GM12878 (cell line): ENCODE results near the gene PDE10A.

Source experiments
- JUNB ChIP-seq: IDR thresholded peaks from 2 replicates; pipeline ENCODE4 v1.6.1; 2016; ENCODE audit warnings: antibody characterized with exemption, mild to moderate bottlenecking
- RAD21 ChIP-seq: IDR thresholded peaks from 2 replicates; pipeline ENCODE4 v1.6.1; 2011; ENCODE audit warnings: mild to moderate bottlenecking, low read depth, low read length, moderate library complexity; ENCODE audit not compliant: insufficient read depth
- TF ChIP-seq, protein P1 (sequence below): IDR thresholded peaks from 2 replicates; pipeline ENCODE4 v1.6.1; 2011; ENCODE audit warnings: low read depth, mild to moderate bottlenecking, low read length, moderate library complexity, borderline replicate concordance; ENCODE audit errors: extremely low read depth
- TF ChIP-seq, protein P2 (sequence below), 3 experiments: IDR thresholded peaks in 2 of 3; conservative IDR thresholded peaks in 1 of 3; 2 replicates each; pipeline ENCODE4 v1.5.1; 2011; ENCODE audit warnings: low read depth in 3 of 3, low read length in 3 of 3, mild to moderate bottlenecking in 3 of 3, control low read depth in 2 of 3, moderate library complexity in 2 of 3, inconsistent platforms in 1 of 3, mixed read lengths in 1 of 3; ENCODE audit not compliant: control insufficient read depth in 2 of 3, insufficient read depth in 1 of 3; ENCODE audit errors: extremely low read depth in 1 of 3
- TF ChIP-seq, protein P3 (sequence below): IDR thresholded peaks from 2 replicates; pipeline ENCODE4 v1.6.1; 2011; ENCODE audit warnings: low read depth, low read length, improper control_type of control experiment, borderline replicate concordance

DNA sequence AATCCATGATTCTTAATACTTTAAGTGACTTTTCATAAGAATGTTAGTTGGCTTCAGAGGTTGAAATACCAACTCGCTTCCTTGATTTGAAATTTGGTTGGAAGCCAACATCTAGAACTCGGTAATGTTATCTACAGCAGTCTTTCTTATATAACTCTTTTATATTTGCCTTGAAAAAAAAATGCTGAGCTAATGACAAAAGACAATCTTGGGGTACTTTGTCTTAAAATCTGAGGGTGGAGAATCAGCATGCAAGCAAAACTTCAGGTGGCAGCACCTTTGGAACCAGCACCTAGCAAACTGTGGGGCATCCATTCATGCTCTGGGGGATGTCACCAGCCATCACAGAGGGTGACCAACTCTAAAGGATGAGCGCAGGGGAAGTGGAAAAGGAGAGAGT is 76.3 kb downstream of the PDE10A start:
- TF ChIP-seq, protein P1, sequence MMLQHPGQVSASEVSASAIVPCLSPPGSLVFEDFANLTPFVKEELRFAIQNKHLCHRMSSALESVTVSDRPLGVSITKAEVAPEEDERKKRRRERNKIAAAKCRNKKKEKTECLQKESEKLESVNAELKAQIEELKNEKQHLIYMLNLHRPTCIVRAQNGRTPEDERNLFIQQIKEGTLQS: no peak
- TF ChIP-seq RAD21 (no peak), JUNB (no peak)
- TF ChIP-seq, protein P2, sequence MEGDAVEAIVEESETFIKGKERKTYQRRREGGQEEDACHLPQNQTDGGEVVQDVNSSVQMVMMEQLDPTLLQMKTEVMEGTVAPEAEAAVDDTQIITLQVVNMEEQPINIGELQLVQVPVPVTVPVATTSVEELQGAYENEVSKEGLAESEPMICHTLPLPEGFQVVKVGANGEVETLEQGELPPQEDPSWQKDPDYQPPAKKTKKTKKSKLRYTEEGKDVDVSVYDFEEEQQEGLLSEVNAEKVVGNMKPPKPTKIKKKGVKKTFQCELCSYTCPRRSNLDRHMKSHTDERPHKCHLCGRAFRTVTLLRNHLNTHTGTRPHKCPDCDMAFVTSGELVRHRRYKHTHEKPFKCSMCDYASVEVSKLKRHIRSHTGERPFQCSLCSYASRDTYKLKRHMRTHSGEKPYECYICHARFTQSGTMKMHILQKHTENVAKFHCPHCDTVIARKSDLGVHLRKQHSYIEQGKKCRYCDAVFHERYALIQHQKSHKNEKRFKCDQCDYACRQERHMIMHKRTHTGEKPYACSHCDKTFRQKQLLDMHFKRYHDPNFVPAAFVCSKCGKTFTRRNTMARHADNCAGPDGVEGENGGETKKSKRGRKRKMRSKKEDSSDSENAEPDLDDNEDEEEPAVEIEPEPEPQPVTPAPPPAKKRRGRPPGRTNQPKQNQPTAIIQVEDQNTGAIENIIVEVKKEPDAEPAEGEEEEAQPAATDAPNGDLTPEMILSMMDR (IDR thresholded peaks at IDR 0.05 in 2 of 3, conservative IDR thresholded peaks at IDR 0.05 in 1 of 3; ENCODE audit: control insufficient read depth in 2 of 3, extremely low read depth in 1 of 3, insufficient read depth in 1 of 3, low read depth in 3 of 3, low read length in 3 of 3): no peak
- TF ChIP-seq, protein P3, sequence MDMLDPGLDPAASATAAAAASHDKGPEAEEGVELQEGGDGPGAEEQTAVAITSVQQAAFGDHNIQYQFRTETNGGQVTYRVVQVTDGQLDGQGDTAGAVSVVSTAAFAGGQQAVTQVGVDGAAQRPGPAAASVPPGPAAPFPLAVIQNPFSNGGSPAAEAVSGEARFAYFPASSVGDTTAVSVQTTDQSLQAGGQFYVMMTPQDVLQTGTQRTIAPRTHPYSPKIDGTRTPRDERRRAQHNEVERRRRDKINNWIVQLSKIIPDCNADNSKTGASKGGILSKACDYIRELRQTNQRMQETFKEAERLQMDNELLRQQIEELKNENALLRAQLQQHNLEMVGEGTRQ: no peak
